OCI-M2 (cell line): ENCODE measurements around the gene DCAF4.
"Not testable (repeated sequence)": the region's sequence is repeated elsewhere in the genome, so short reads cannot be mapped to it uniquely, and the experiment has no call there.

Experiments
- DNase-seq: peaks from one replicate; lab custom pipeline; 2025; ENCODE audit not compliant: unreplicated experiment; lab: John Stamatoyannopoulos, UW

The DCAF4 gene

GRCh38 chr14:72966038-72966437, 39.8 kb downstream of the DCAF4 start:
- no peak for DNase-seq

- DNase-seq: no peak
Observed at GRCh38 chr14:72968316-72968715, 42.1 kb downstream of the DCAF4 start.

DNA sequence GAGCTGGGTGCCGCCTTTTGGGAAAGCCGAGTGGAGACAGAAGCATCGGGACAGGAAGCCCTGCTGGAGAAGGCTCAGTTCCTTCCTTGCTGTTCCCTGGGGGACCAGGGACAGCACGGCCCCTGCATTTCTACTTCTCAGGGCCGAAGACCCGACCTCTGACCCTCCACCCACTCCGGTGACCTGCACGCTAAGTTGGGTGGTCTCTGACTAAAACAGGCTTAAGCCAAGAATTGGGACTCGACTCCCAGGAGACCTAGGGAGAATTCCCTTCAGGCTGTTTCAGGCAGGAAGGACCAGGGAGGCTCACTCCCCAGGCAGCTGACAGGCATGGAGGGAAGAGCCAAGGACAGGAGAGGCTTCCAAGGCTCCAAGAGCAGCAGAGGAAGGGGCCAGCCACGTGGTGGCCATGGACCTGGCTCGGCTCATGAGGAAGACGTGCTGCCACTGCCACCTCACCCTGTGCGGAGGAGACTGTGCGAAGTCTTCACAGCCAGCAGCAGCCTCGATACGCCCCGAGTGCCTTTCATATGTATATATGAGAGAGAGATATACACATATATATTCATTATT, 43.9 kb downstream of the DCAF4 start:
- DNase-seq: no peak

GRCh38 chr14:72970824-72971434, 44.7 kb downstream of the DCAF4 start:
- DNase-seq: no peak

- DNase-seq: no peak
Observed at GRCh38 chr14:72974661-72975060, 48.4 kb downstream of the DCAF4 start.

- DNase-seq: no peak
Observed at GRCh38 chr14:72975770-72976169, 49.5 kb downstream of the DCAF4 start.

DNA sequence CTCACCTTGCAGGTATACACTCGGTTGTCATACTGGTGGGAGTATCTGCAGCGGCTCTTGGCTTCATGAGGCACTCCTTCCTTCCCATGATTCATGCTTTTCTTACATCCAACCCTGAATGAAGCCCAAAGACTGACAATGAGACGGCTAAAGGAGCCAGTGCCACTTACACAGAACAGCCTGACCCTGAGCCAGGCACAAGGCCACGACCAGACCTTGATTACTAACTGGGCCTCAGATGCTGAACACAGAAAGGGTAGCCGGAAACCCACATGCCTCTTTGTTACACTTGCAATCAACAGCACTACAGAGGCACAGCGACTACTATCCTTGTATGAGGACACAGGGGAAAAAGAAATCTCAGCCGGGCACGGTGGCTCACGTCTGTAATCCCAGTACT, 52.6 kb downstream of the DCAF4 start:
- no peak for DNase-seq

- DNase-seq: no peak
Observed at GRCh38 chr14:72980863-72981262, 54.6 kb downstream of the DCAF4 start.

- DNase-seq: no peak
Observed at GRCh38 chr14:72982146-72982708, 56.0 kb downstream of the DCAF4 start.

DNA sequence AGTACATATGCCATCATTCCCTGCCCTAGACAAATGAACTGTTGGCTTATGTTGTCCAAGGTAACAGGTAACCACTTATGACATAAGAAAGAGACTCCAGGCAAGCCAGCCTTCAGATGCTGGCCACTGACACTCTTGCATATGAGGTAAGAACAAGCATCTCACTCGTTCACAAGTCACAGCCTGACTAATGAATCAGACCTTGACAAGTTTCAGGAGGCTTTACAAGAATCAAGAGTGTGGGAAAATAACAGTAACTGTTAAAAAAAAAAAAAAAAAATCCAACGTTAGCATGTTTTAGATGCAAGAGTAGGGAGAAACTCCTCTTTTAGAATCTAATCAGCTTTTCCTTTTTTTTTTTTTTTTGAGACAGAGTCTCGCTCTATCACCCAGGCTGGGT, 60.0 kb downstream of the DCAF4 start:
- no peak for DNase-seq

- DNase-seq: no peak
Observed at GRCh38 chr14:72986857-72987256, 60.6 kb downstream of the DCAF4 start.

DNA sequence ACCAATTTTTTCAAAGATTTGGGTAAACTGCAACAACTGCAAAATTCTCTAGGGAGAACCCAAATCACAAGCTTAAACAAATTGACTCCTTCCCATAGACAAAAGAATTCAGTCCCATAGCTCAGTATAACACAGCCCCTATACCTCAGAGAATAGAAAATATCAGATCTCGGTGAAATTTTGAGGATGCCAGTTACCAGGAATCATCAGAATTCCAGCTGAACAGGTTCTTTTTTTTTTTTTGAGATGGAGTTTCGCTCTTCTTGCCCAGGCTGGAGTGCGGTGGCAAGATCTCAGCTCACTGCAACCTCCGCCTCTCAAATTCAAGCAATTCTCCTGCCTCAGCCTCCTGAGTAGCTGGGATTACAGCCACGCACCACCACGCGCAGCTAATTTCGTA, 63.9 kb downstream of the DCAF4 start:
- no peak for DNase-seq

- no peak for DNase-seq
Observed at GRCh38 chr14:72996916-72997315, 70.7 kb downstream of the DCAF4 start.

DNA sequence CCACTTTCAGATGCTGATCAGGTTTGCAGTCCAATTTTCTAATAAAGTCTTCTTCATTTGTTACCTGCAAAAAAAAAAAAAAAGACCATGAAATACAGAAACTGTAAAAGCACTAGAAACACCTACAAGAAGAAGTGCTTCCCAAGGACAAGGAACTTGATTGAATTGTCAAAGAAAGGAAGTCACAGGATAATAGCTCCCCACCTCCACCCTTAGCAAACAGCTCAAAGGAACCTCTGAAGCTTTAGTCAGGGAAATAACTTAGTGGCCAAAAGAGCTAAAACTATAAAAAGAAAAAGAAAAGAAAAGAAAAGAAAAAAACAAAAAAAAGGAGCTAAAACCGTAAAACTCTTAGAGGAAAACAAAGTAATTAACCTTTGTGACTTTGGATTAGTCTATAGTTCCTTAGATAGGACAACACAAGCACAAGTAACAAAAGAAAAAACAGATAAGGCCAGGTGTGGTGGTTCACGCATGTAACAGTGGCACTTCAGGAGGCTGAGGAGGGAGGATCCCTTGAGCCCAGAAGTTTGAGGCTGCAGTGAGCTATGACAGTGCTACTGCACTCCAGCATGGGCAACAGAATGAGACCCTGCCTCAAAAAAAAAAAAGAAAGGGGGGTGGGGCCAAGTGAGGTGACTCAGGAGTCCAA, 72.1 kb downstream of the DCAF4 start:
- DNase-seq: no peak

GRCh38 chr14:72999316-72999715, 73.1 kb downstream of the DCAF4 start:
- no peak for DNase-seq

DNA sequence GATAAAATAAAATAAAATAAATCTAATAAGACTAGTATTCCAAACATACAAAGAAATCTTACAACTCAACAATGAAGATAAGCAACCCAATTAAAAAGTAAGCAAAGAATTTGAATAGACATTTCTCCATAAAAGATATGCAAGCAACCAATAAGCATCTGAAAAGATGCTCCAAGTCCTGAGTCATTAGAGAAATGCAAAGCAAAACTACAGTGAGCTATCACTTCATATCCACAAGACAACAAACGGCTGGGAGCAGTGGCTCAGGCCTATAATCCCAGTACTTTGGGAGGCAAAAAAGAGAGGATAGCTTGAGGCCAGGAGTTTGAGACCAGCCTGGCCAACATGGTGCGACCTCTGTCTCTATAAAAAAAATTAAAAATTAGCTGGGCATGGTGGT, 73.8 kb downstream of the DCAF4 start:
- DNase-seq: no peak

DNA sequence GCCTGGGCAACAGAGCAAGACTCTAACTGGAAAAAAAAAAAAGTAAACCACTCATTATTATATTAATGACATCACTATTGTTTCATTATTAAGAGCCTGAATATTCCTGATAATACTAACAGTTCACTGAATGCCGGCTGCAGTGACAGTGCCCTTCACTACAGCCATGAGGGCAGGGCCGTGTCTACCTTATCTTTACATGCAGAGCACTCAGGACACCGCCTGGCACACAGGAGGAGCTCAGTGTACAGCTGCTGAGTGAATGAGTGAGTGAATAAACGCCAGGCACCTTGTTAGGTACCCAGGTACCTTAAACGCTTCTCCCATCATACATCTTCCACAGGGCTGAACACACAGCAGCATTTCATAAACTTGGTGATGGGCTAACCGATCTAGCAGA, 77.4 kb downstream of the DCAF4 start:
- DNase-seq: no peak

DNA sequence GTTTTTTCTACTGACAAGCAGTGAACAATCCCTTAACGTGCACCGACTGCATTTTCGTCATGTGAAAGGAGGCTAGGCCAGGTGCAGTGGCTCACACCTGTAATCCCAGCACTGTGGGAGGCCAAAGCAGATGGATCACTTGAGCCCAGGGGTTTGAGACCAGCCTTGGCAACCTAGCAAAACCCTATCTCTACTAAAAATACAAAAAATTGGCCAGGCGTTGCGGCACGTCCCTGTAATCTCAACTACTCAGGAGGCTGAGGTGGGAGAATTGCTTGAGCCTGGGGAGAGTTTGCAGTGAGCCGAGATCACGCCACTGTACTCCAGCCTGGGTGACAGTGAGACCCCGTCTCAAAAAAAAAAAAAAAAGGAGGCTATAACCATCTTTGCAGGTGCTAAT, 78.4 kb downstream of the DCAF4 start:
- DNase-seq: not testable (repeated sequence)

GRCh38 chr14:73007835-73008234, 81.6 kb downstream of the DCAF4 start:
- no peak for DNase-seq

DNA sequence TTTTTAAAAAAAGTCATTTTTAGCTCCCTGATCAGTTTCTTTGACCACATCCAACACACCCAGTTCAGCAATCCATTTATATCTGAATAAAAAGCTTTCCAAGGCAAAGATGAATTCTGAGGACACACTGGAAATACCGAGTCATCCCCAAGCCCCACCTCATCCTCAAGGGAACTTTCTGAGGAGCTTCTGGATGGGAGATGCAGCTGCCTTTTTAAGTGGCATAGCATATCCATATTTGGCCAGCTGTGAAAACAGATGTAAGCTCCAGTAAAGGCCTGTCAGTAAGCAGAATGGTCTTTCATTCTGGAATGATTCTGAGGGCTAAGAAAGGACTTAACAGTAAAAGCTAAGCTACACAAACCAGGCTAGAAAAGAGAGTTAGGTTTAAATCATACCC, 82.2 kb downstream of the DCAF4 start:
- DNase-seq: no peak
